Epithelial cell of esophagus (primary cell): ENCODE data around the gene TCEA3.
A peak's percentile ranks its signal among the peaks of the same experiment; 100 is the strongest.

Experiments
- DNase-seq: peaks from one replicate; pipeline ENCODE4 v3.0.0; 2010; ENCODE audit warnings: low read depth
- H3K4me3 ChIP-seq: 2 replicates; pipeline ENCODE4 v1.5.1; 2011; ENCODE audit warnings: mild to moderate bottlenecking, low read length, control low read depth
- TF ChIP-seq, protein P1 (sequence below): IDR thresholded peaks from 2 replicates; pipeline ENCODE4 v1.5.1; 2011; ENCODE audit warnings: low read depth, mild to moderate bottlenecking, low read length, control low read depth, inconsistent platforms; ENCODE audit not compliant: insufficient read depth; ENCODE audit errors: missing control alignments

Gene TCEA3

GRCh38 chr1:23422241-23422877, 2.2 kb downstream of the TCEA3 start:
- no peak overlapping the region for H3K4me3 ChIP-seq
- TF ChIP-seq, protein P1, sequence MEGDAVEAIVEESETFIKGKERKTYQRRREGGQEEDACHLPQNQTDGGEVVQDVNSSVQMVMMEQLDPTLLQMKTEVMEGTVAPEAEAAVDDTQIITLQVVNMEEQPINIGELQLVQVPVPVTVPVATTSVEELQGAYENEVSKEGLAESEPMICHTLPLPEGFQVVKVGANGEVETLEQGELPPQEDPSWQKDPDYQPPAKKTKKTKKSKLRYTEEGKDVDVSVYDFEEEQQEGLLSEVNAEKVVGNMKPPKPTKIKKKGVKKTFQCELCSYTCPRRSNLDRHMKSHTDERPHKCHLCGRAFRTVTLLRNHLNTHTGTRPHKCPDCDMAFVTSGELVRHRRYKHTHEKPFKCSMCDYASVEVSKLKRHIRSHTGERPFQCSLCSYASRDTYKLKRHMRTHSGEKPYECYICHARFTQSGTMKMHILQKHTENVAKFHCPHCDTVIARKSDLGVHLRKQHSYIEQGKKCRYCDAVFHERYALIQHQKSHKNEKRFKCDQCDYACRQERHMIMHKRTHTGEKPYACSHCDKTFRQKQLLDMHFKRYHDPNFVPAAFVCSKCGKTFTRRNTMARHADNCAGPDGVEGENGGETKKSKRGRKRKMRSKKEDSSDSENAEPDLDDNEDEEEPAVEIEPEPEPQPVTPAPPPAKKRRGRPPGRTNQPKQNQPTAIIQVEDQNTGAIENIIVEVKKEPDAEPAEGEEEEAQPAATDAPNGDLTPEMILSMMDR, result no peak
- peak; percentile 52 for DNase-seq

DNA sequence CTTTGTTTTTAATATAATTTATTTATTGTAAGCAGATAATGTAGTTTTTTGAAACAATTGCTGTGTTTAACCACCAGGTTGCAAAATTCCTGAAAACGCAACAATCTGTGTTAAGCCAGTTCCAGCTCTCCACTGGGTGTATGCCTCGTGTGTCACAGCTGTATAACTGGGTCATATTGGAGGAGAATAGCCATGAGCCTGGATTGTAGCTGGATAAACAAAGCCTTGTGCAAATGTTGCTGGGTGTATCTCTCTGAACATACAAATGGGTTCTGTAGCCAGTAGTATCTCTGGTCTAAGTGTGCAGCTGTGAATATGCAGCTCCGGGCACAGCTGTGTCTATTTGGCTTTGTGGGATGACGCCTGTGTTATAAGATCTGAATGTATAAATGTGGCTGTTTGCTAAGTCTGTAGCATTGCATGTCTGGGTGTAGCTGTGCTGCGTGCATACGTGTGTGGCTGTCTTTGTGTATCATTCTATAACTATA, 2.8 kb downstream of the TCEA3 start:
- no peak overlapping the region for H3K4me3 ChIP-seq
- DNase-seq, result peak; percentile 29
- TF ChIP-seq, protein P1, result no peak

DNA sequence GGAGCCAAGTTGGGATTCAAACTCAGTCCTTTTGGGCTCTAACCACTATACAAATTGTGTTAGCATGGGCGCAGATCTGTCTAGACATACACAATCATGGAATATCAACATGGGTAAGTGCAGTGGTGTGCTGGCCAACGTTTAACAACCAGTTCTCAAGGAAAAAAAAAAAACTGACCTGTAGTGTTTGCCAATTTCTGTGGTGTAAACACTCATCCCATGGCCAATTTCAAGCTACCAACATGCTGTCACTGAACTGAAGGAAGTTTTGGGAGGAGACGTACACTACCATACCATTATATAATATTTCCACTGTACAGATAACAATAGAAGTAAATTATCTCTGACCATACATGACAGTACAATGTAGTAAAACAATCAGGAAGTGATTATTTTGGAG, 3.2 kb downstream of the TCEA3 start:
- DNase-seq, result no peak
- TF ChIP-seq, protein P1, result no peak
- H3K4me3 ChIP-seq, result no peak overlapping the region

GRCh38 chr1:23420778-23421177, 3.8 kb downstream of the TCEA3 start:
- no peak overlapping the region for H3K4me3 ChIP-seq
- no peak for DNase-seq
- TF ChIP-seq, protein P1, result no peak

DNA sequence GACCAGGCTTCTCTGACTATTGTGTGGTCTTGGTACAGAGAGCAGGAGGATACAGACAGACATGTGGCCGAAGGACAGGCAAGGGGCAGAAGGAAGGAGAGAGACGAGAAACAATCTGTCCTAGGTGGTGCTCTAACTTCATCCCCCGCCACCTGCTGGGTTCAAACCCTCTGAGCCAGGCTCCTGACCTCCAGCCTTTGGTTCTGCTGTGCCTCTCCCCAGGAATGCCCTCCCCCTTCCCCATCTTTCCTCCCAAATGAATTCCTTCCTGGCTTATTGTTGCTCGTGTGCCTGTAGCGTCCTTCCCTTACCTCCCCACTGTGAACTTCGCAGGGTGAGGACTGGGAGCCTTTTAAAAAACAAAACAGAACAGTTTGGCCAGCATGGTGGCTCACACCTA, 5.4 kb downstream of the TCEA3 start:
- TF ChIP-seq, protein P1, result no peak
- H3K4me3 ChIP-seq, result no peak overlapping the region

GRCh38 chr1:23417570-23417969, 7.0 kb downstream of the TCEA3 start:
- no peak overlapping the region for H3K4me3 ChIP-seq
- DNase-seq, result no peak
- TF ChIP-seq, protein P1, result no peak

More for the DNA sequence above, 5.4 kb downstream of the TCEA3 start:
- no peak for DNase-seq

DNA sequence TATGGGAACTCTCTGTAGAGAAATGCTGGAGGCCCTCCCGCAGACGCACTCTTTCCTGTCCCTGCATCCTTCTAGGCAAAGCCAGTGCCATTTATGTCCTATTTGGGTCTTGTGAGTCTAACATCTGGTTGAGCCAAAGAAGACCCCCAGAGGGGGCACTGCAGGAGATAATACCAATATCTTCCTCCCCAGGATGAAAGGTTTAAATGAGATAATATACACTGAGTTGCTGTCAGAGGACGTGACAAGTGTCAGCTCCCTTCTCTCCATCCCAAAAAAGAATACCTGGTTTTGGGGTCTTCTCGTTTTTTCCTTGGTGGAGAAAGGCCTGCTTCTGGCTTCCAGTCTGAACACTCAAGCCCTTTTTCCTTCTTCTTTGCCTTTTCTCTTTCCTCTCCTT, 7.6 kb downstream of the TCEA3 start:
- TF ChIP-seq, protein P1, result no peak
- no peak overlapping the region for H3K4me3 ChIP-seq
- no peak for DNase-seq
